NCI-H748 (cell line): ENCODE measurements around the gene AMIGO3.

Source experiments
- DNase-seq: peaks from one replicate; lab custom pipeline; 2025; ENCODE audit not compliant: unreplicated experiment; lab: John Stamatoyannopoulos, UW

Gene AMIGO3

DNA sequence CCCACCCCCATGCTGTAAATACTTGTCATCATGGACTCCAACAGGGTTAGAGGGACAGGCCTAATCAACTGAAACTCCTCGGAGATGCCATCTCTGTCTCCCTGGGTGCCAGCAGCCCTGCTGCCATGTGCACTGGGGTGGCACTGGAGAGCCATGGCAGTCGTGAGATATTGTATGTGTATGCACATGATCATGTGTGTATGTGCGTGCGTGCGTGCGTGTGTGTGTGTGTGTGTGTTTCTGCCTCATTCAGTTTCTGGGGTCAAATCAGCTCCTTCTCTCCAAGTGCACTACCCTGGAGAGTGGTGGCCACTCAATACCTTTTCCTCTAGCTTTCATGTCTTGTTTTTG is 48.6 kb downstream of the AMIGO3 start:
- DNase-seq: no peak

DNA sequence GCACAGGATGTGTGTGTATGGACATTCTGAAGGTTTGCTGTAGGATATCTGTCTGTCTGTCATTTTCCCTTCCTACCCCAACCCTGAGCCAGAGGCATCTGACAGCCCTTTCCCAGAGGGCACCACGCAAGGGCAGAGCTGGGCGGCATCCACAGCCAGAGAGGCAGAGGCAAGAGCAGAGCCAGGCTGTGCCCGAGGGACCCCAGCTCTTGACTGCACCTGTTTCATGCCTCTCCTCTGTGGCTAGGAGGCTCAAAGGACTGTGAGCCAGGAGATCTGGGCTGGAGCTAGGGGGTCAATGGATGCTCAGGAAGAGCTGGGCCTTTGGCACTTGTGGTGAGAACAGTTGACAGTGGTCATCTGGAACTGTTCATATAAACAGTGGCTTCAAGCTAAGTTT is 50.1 kb downstream of the AMIGO3 start:
- DNase-seq: no peak

DNA sequence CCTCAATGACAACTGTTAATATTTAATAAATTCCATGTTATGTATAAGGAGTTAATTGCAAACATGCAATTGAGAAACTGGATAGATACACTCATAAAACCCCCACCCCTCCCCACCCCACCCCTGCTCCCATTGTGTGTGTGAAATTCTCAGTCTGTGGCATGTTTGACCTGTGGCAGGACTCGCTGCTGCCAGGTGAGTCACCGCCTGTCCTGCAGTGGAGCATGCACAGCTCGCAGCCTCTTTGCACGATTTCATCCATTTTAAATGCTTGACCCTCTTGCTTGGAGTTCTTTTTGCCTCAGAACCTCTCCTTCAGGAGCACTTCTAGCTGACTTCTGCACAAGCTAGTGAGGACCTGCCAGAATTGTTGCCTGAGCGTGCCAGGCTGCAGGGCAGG is 50.6 kb downstream of the AMIGO3 start:
- DNase-seq: no peak

DNA sequence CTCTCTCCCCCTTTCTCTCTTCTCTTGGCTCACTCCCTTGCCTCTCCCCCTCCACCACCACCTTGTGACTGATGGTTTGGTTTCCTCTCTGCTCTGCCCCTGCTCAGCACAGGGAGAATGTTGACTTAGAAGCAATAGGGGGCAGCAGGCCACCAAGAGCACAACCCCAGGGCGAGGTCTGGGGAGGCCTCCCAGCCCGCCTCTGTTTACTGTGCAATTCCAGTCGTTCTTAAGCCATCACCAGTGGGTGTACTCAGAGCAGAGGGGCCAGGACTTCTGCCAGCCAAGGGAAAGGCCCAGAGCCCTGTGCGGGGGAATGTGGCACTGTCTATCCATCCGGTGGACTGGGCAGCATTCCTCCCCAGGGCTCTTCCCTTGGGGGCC is 51.1 kb downstream of the AMIGO3 start:
- no peak for DNase-seq

DNA sequence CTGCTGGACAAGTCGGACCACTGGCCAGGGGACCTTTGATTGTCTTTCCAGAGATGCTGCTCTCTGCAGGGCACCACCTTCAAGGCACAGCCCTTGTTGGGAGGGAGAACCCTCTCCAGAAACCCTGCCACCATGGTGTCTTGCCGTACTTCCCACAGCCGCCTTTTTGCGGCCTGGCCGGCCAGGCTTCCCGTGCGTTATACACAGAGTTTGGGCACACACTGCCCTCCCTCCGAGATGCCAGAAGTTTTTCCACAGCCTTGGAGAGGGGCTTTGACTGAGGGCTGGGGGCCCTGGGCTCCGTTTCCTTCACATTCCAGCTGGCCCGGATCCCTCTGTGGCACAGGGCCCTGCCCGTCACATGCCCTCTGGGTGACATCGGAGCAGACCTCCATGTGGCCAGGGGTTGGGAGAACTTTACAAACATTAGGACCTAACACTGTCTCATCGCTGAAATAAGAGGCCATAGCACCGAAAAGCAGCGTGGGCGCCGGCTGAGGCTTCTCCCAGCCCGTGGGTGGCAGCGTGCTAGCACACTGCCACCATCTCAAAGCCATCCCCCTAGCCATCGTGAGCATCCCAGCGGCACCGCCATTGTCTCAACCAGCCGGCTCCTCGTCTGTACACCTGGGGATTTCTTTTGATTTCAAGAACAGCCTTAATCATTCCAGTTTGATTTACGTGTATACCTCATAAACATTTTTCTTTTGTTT is 51.6 kb downstream of the AMIGO3 start:
- DNase-seq: no peak
